Fibroblast of lung (primary cell): ENCODE measurements around the gene UMPS.
A peak's percentile ranks its signal among the peaks of the same experiment; 100 is the strongest.

Experiments used
- CTCF ChIP-seq, 2 donors: IDR thresholded peaks in 1 of 2; conservative IDR thresholded peaks in 1 of 2; 1 replicate in 1 of 2; 2 replicates in 1 of 2; pipeline ENCODE4 v1.5.1; 2011 to 2012; ENCODE audit warnings: low read length in 2 of 2, control low read depth in 1 of 2, inconsistent platforms in 1 of 2, low read depth in 1 of 2, mild to moderate bottlenecking in 1 of 2
- EZH2 ChIP-seq: IDR thresholded peaks from 2 replicates; pipeline ENCODE4 v1.5.1; 2012; ENCODE audit warnings: low read length, control low read depth, mild to moderate bottlenecking; ENCODE audit errors: missing control alignments

- TF ChIP-seq CTCF (conservative IDR thresholded peaks at IDR 0.05 in 1 of 2, IDR thresholded peaks at IDR 0.05 in 1 of 2; ENCODE audit: low read depth in 1 of 2, low read length in 2 of 2), result peak; percentile 75 to 79
- no peak for TF ChIP-seq EZH2
Observed at GRCh38 chr3:124688581-124689454, 41.4 kb upstream of the UMPS start.
